Stimulated activated naive CD8-positive, alpha-beta T cell treated with anti-CD3 and anti-CD28 coated beads, Interleukin-15, Interleukin-2, amounts not matched to agents 100 ng/mL and 50 ng/mL, for 24 hours (primary cell): ENCODE results near the gene EGR1.
A peak's percentile ranks its signal among the peaks of the same experiment; 100 is the strongest.

Experiments used
- H3K27ac Mint-ChIP-seq: one replicate; pipeline ENCODE4 v1.8.0; 2021; ENCODE audit warnings: mild to moderate bottlenecking, mixed read lengths
- H3K27me3 Mint-ChIP-seq: one replicate; pipeline ENCODE4 v1.8.0; 2021; ENCODE audit warnings: mixed read lengths
- H3K36me3 Mint-ChIP-seq: one replicate; pipeline ENCODE4 v1.8.0; 2021; ENCODE audit warnings: low read depth, mixed read lengths
- H3K4me1 Mint-ChIP-seq: one replicate; pipeline ENCODE4 v1.8.0; 2021; ENCODE audit warnings: low read depth, mixed read lengths
- H3K4me3 Mint-ChIP-seq: one replicate; pipeline ENCODE4 v1.8.0; 2021; ENCODE audit warnings: mild to moderate bottlenecking, mixed read lengths
- H3K9me3 Mint-ChIP-seq: one replicate; pipeline ENCODE4 v1.8.0; 2021; ENCODE audit warnings: mixed read lengths

Gene EGR1

GRCh38 chr5:138465261-138466124 lies at the start of gene EGR1:
TSS of gene EGR1 (plus strand) at chr5:138465479. CDS start at chr5:138465762, 283 bp downstream.
- Mint-ChIP-seq H3K36me3 (peaks cover 25% of the 10 kb centered on the region), H3K27ac (peak within 1 kb of the TSS; percentile 93), H3K27me3 (no peaks in the 10 kb centered on the region)

GRCh38 chr5:138418444-138418843 lies 46.8 kb upstream of the EGR1 start:
- no peak overlapping the region for H3K4me3 Mint-ChIP-seq
- H3K9me3 Mint-ChIP-seq = no peaks in the 10 kb centered on the region
- no peak overlapping the region for H3K27ac Mint-ChIP-seq
- H3K4me1 Mint-ChIP-seq = no peaks in the 10 kb centered on the region
- peaks cover 79% of the 10 kb centered on the region for H3K36me3 Mint-ChIP-seq
- no peaks in the 10 kb centered on the region for H3K27me3 Mint-ChIP-seq

More at GRCh38 chr5:138465261-138466124, at the start of gene EGR1:
- Mint-ChIP-seq H3K4me3 (peak within 1 kb of the TSS; percentile 85), H3K4me1 (peaks cover 48% of the 10 kb centered on the region), H3K9me3 (no peaks in the 10 kb centered on the region)

- H3K27ac Mint-ChIP-seq = no peak overlapping the region
- H3K9me3 Mint-ChIP-seq = no peaks in the 10 kb centered on the region
- no peaks in the 10 kb centered on the region for H3K4me1 Mint-ChIP-seq
- no peak overlapping the region for H3K4me3 Mint-ChIP-seq
- H3K27me3 Mint-ChIP-seq = no peaks in the 10 kb centered on the region
- H3K36me3 Mint-ChIP-seq = peaks cover 73% of the 10 kb centered on the region
These were observed 40.2 kb upstream of the EGR1 start for GRCh38 chr5:138425079-138425478.

- peaks cover 5% of the 10 kb centered on the region for H3K27me3 Mint-ChIP-seq
- no peak overlapping the region for H3K27ac Mint-ChIP-seq
- no peaks in the 10 kb centered on the region for H3K9me3 Mint-ChIP-seq
- no peak overlapping the region for H3K4me3 Mint-ChIP-seq
- H3K36me3 Mint-ChIP-seq = peaks cover 38% of the 10 kb centered on the region
- H3K4me1 Mint-ChIP-seq = peaks cover 18% of the 10 kb centered on the region
These were observed 29.3 kb upstream of the EGR1 start for GRCh38 chr5:138435943-138436342.

GRCh38 chr5:138438003-138438723 lies 27.1 kb upstream of the EGR1 start:
- no peak overlapping the region for H3K27ac Mint-ChIP-seq
- H3K27me3 Mint-ChIP-seq = peaks cover 5% of the 10 kb centered on the region
- H3K36me3 Mint-ChIP-seq = peaks cover 23% of the 10 kb centered on the region
- H3K4me1 Mint-ChIP-seq = peaks cover 18% of the 10 kb centered on the region
- H3K9me3 Mint-ChIP-seq = no peaks in the 10 kb centered on the region
- H3K4me3 Mint-ChIP-seq = peak overlapping the region; percentile 72

- peaks cover 23% of the 10 kb centered on the region for H3K36me3 Mint-ChIP-seq
- H3K9me3 Mint-ChIP-seq = no peaks in the 10 kb centered on the region
- H3K27me3 Mint-ChIP-seq = peaks cover 5% of the 10 kb centered on the region
- no peak within 1 kb of the TSS for H3K27ac Mint-ChIP-seq
- H3K4me3 Mint-ChIP-seq = peak within 1 kb of the TSS; percentile 72
- H3K4me1 Mint-ChIP-seq = peaks cover 18% of the 10 kb centered on the region
These were observed 26.4 kb upstream of the EGR1 start, which contains the start of gene REEP2 for GRCh38 chr5:138438724-138439476. TSS of gene REEP2 (plus strand) at chr5:138439057. CDS start at chr5:138439209, 152 bp downstream.

GRCh38 chr5:138439477-138440158 lies 25.7 kb upstream of the EGR1 start:
- H3K27ac Mint-ChIP-seq = no peak overlapping the region
- peak overlapping the region; percentile 69 for H3K4me3 Mint-ChIP-seq
- peaks cover 5% of the 10 kb centered on the region for H3K27me3 Mint-ChIP-seq
- peaks cover 19% of the 10 kb centered on the region for H3K36me3 Mint-ChIP-seq
- H3K9me3 Mint-ChIP-seq = no peaks in the 10 kb centered on the region
- H3K4me1 Mint-ChIP-seq = peaks cover 18% of the 10 kb centered on the region

- Mint-ChIP-seq H3K9me3 (no peaks in the 10 kb centered on the region), H3K36me3 (peaks cover 12% of the 10 kb centered on the region), H3K4me1 (peaks cover 18% of the 10 kb centered on the region), H3K4me3 (peak overlapping the region; percentile 47), H3K27ac (no peak overlapping the region), H3K27me3 (peaks cover 5% of the 10 kb centered on the region)
These were observed 24.9 kb upstream of the EGR1 start for GRCh38 chr5:138440159-138441073.

- H3K27ac Mint-ChIP-seq = no peak overlapping the region
- no peaks in the 10 kb centered on the region for H3K9me3 Mint-ChIP-seq
- peaks cover 4% of the 10 kb centered on the region for H3K36me3 Mint-ChIP-seq
- H3K27me3 Mint-ChIP-seq = peaks cover 5% of the 10 kb centered on the region
- no peak overlapping the region for H3K4me3 Mint-ChIP-seq
- H3K4me1 Mint-ChIP-seq = peaks cover 18% of the 10 kb centered on the region
These were observed 24.1 kb upstream of the EGR1 start for GRCh38 chr5:138441221-138441620.

GRCh38 chr5:138444078-138444773 lies 21.1 kb upstream of the EGR1 start:
- Mint-ChIP-seq H3K27ac (no peak overlapping the region), H3K4me1 (peaks cover 9% of the 10 kb centered on the region), H3K36me3 (no peaks in the 10 kb centered on the region), H3K27me3 (peaks cover 5% of the 10 kb centered on the region), H3K4me3 (no peak overlapping the region), H3K9me3 (no peaks in the 10 kb centered on the region)

GRCh38 chr5:138444774-138445546 lies 20.3 kb upstream of the EGR1 start:
- Mint-ChIP-seq H3K27me3 (peaks cover 5% of the 10 kb centered on the region), H3K4me3 (no peak overlapping the region), H3K27ac (no peak overlapping the region)

GRCh38 chr5:138445547-138446271 lies 19.6 kb upstream of the EGR1 start:
- Mint-ChIP-seq H3K9me3 (no peaks in the 10 kb centered on the region), H3K4me3 (no peak overlapping the region), H3K27me3 (no peaks in the 10 kb centered on the region), H3K27ac (no peak overlapping the region), H3K36me3 (no peaks in the 10 kb centered on the region), H3K4me1 (peaks cover 6% of the 10 kb centered on the region)

More at GRCh38 chr5:138444774-138445546, 20.3 kb upstream of the EGR1 start:
- H3K4me1 Mint-ChIP-seq = peaks cover 7% of the 10 kb centered on the region
- no peaks in the 10 kb centered on the region for H3K9me3 Mint-ChIP-seq
- no peaks in the 10 kb centered on the region for H3K36me3 Mint-ChIP-seq
